HG02610 (cell line): Measurements from ENCODE around the gene GADL1.

Experiments used
- ATAC-seq: cut with Tn5 transposase; IDR thresholded peaks from one replicate; pipeline ENCODE4 v1.9.1; 2021; ENCODE audit warnings: mild to moderate bottlenecking, moderate library complexity; ENCODE audit not compliant: unreplicated experiment

The GADL1 gene

GRCh38 chr3:30764891-30765290 is 129.6 kb downstream of the GADL1 start:
- ATAC-seq: no peak

- ATAC-seq: no peak
Observed at GRCh38 chr3:30764281-30764680, 130.2 kb downstream of the GADL1 start.

- no peak for ATAC-seq
Observed at GRCh38 chr3:30761374-30761773, 133.1 kb downstream of the GADL1 start.

GRCh38 chr3:30760737-30761136 is 133.7 kb downstream of the GADL1 start:
- no peak for ATAC-seq

GRCh38 chr3:30760040-30760695 is 134.3 kb downstream of the GADL1 start:
- no peak for ATAC-seq

- ATAC-seq: no peak
Observed at GRCh38 chr3:30756218-30756617, 138.2 kb downstream of the GADL1 start.

GRCh38 chr3:30754426-30754825 is 140.0 kb downstream of the GADL1 start:
- ATAC-seq: no peak

- ATAC-seq: no peak
Observed at GRCh38 chr3:30753766-30754165, 140.7 kb downstream of the GADL1 start.

- no peak for ATAC-seq
Observed at GRCh38 chr3:30752970-30753369, 141.5 kb downstream of the GADL1 start.

GRCh38 chr3:30752491-30752890 is 142.0 kb downstream of the GADL1 start:
- no peak for ATAC-seq

- ATAC-seq: peak; percentile 83
Observed at GRCh38 chr3:30751610-30752299, 142.7 kb downstream of the GADL1 start.

GRCh38 chr3:30750967-30751366 is 143.5 kb downstream of the GADL1 start:
- ATAC-seq: no peak

- no peak for ATAC-seq
Observed at GRCh38 chr3:30749230-30749629, 145.2 kb downstream of the GADL1 start.

- ATAC-seq: no peak
Observed at GRCh38 chr3:30747771-30748281, 146.6 kb downstream of the GADL1 start.

- ATAC-seq: no peak
Observed at GRCh38 chr3:30743641-30744317, 150.7 kb downstream of the GADL1 start.

GRCh38 chr3:30742796-30743619 is 151.5 kb downstream of the GADL1 start:
- ATAC-seq: no peak

- ATAC-seq: no peak
Observed at GRCh38 chr3:30741889-30742288, 152.6 kb downstream of the GADL1 start.

GRCh38 chr3:30738605-30739004 is 155.9 kb downstream of the GADL1 start:
- no peak for ATAC-seq

GRCh38 chr3:30737743-30738499 is 156.5 kb downstream of the GADL1 start:
- ATAC-seq: no peak

GRCh38 chr3:30733696-30734095 is 160.8 kb downstream of the GADL1 start:
- no peak for ATAC-seq
